GM13977 (cell line): ENCODE results near the gene FBXW11.
"Not testable (repeated sequence)": the region's sequence is repeated elsewhere in the genome, so short reads cannot be mapped to it uniquely, and the experiment has no call there.

Experiments used
- DNase-seq: peaks from one replicate; pipeline ENCODE4 v3.0.0; 2012; ENCODE audit warnings: low spot score
- CTCF ChIP-seq: IDR thresholded peaks from 2 replicates; pipeline ENCODE4 v1.5.1; 2012; ENCODE audit warnings: mild to moderate bottlenecking, control low read depth; ENCODE audit not compliant: insufficient read depth; ENCODE audit errors: extremely low read depth, missing control alignments
- in situ Hi-C: fragments of 300-500 bp; cut with MboI; formaldehyde crosslinking; loops from one replicate; pipeline ENCODE4 v1.12.0; 2022; ENCODE audit warnings: low sequenced_read_pairs, low pct_unique_long_range_greater_than_20kb, mixed read lengths, inconsistent platforms; ENCODE audit not compliant: unreplicated experiment

The FBXW11 gene

GRCh38 chr5:172029876-172030275, 23.4 kb upstream of the FBXW11 start:
- in situ Hi-C loops: loop anchor here (25.0 kb wide), 2 partner anchors 418 to 618 kb away; partner anchors contain the start of gene FGF18
- DNase-seq: no peak
- no peak for TF ChIP-seq CTCF

- in situ Hi-C loops: loop anchor here (25.0 kb wide), 2 partner anchors 416 to 616 kb away; partner anchors contain the start of gene FGF18
- DNase-seq: no peak
- no peak for TF ChIP-seq CTCF
Measured at GRCh38 chr5:172028167-172028566, 21.7 kb upstream of the FBXW11 start.

GRCh38 chr5:172020110-172020786, 13.8 kb upstream of the FBXW11 start:
- DNase-seq, in situ Hi-C loops: not testable (repeated sequence)

- TF ChIP-seq CTCF: no peak
- in situ Hi-C loops: no loop called here
- no peak for DNase-seq
Measured at GRCh38 chr5:172015346-172015745, 8.9 kb upstream of the FBXW11 start.

GRCh38 chr5:172010278-172010677, 3.8 kb upstream of the FBXW11 start:
- DNase-seq: no peak
- TF ChIP-seq CTCF: no peak
- in situ Hi-C loops: no loop called here

- no peak for TF ChIP-seq CTCF
- in situ Hi-C loops: no loop called here
- DNase-seq: no peak
Measured at GRCh38 chr5:172009536-172010270, 3.3 kb upstream of the FBXW11 start.

GRCh38 chr5:172008689-172009141, 2.3 kb upstream of the FBXW11 start:
- TF ChIP-seq CTCF: no peak
- DNase-seq: no peak
- in situ Hi-C loops: no loop called here
